Effector CD4-positive, alpha-beta T cell (primary cell): ENCODE measurements around the gene PIK3R3.
A peak's percentile ranks its signal among the peaks of the same experiment; 100 is the strongest.
"Not testable (repeated sequence)": the region's sequence is repeated elsewhere in the genome, so short reads cannot be mapped to it uniquely, and the experiment has no call there.

Source experiments
- DNase-seq: peaks from one replicate; pipeline ENCODE4 v3.0.0-alpha.2; 2020

PIK3R3 gene

GRCh38 chr1:46062651-46063319 is 69.6 kb downstream of the PIK3R3 start:
- no peak for DNase-seq

GRCh38 chr1:46061146-46061545 is 71.3 kb downstream of the PIK3R3 start:
- no peak for DNase-seq

GRCh38 chr1:46058936-46059335 is 73.5 kb downstream of the PIK3R3 start:
- no peak for DNase-seq

DNA sequence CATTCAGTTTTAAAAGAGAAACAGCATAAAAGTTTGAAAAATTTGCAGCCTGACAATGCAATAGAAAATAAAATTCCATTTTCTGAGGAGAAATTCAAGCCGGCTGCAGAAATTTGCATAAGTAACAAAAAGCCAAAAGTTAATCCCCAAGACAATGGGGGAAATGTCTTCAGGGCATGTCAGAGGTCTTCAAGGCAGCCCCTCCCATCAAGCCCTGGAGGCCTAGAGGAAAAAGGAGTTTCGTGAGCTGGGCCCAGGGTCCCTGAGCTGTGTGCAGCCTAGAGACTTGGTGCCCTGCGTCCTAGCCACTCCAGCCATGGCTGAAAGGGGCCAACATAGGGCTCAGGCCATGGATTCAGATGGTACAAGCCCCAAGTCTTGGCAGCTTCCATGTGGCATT is 74.6 kb downstream of the PIK3R3 start:
- DNase-seq, result no peak

DNA sequence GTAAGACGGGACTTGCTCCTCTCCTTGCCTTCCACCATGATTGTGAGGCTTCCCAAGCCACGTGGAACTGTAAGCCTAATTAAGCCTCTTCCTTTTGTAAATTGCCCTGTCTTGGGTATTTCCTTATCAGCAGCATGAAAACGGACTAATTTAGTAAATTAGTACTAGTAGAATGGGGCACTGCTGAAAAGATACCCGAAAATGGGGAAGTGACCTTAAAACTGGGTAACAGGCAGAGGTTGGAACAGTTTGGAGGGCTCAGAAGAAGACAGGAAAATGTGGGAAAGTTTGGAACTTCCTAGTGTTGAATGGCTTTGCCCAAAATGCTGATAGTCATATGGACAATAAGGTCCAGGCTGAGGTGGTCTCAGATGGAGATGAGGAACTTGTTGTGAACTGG is 75.2 kb downstream of the PIK3R3 start:
- not testable (repeated sequence) for DNase-seq

DNA sequence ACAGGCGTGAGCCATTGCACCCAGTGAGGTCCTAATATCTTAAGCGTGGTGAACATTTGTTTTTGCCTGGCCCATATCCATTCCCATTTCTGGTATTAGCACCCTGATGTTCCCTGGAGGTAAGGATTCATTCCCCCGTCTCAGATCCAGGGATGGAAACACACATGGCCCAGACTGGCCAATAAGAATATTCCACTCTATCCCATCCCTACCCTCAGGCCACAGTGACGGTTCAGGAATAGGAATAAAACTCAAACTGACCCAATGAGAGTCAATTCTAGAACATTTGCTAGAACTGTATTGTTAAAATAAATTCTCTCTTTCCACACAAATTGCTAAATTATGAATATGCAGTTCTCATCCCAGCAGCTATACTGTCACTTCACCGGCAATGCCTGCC is 76.1 kb downstream of the PIK3R3 start:
- no peak for DNase-seq

GRCh38 chr1:46053734-46054133 is 78.7 kb downstream of the PIK3R3 start:
- no peak for DNase-seq

DNA sequence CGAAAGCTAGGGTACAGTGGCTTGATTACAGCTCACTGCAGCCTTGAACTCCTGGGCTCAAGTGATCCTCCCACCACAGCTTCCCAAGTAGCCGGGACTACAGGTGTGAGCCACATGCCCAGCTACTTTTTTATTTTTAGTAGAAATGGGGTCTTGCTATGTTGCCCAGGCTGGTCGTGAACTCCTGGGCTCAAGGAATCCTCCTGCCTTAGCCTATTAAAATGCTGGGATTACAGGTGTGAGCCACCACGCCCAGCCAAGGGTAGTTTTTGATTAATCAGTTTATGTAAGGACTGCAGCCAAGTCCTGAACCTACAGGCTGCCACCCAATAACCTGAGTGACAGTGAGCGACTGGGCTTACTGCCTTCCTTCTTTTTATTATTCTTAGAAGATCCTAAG is 88.3 kb downstream of the PIK3R3 start:
- no peak for DNase-seq

- DNase-seq, result no peak
These were observed 88.9 kb downstream of the PIK3R3 start for GRCh38 chr1:46043458-46044017.

- DNase-seq, result no peak
These were observed 90.5 kb downstream of the PIK3R3 start for GRCh38 chr1:46041974-46042373.

DNA sequence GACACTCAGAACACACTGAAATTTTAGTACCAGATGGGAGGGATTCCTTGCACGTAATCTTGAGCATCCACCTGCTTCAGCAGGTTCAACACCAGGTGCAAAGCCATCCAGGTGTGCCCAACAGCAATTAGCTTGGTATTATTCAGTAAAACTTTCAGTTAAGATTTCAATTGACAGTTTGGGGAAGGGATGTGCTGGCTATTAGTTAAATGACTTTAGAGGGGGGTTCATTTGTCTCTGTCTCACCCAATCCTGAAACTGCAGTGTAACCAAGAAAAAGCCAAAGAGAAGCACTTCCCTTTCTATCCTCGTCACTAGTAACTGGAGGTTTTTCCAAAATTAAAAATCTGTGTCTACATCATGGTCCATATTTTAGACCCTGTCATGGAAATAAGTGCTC is 90.9 kb downstream of the PIK3R3 start:
- DNase-seq, result no peak

GRCh38 chr1:46039571-46040052 is 92.8 kb downstream of the PIK3R3 start:
- no peak for DNase-seq

DNA sequence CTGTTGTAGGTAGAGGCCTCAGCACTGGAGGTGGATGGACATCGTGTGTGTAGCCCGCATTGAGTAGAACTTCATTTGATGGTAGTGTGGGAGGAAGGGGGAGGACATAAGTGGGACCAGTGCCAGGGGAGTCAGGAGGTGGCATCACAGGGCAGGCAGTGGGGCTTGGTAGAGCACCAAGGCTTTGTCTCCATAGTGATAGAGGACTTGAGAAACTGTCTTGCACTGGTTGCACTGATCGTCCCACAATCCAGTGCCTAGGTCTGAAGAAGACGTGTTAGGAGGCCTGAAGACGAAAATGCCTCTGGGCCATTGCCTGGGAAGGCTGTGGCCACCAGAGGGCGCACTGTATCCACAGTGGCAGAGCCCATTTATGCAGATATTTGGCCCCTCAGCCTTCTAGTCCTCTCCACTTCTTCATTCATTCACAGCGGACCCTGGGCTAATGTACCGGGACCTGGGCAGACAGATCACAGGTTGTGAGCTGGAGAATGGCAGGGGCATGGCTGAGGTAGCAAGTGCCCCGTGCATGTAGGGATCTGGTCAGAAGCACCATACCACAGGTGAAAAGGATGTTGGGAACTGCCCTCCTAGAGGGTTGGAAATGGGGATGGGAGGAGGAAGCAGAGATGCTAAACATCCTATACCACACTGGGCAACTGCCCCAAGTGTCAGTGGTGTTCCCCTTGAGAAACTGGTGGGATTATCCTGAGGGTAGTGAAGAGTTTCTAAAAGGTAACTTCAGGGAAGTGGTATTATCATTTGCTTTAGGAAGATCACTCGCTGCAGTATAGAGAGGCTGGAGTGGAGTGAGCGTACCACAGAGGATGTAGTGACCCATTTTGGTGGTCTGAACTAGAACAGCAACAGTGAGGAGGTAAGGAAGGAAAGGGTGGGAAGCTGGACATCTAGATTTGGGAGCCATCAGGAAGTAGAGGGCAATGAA is 95.3 kb downstream of the PIK3R3 start:
- peak; percentile 86 for DNase-seq

DNA sequence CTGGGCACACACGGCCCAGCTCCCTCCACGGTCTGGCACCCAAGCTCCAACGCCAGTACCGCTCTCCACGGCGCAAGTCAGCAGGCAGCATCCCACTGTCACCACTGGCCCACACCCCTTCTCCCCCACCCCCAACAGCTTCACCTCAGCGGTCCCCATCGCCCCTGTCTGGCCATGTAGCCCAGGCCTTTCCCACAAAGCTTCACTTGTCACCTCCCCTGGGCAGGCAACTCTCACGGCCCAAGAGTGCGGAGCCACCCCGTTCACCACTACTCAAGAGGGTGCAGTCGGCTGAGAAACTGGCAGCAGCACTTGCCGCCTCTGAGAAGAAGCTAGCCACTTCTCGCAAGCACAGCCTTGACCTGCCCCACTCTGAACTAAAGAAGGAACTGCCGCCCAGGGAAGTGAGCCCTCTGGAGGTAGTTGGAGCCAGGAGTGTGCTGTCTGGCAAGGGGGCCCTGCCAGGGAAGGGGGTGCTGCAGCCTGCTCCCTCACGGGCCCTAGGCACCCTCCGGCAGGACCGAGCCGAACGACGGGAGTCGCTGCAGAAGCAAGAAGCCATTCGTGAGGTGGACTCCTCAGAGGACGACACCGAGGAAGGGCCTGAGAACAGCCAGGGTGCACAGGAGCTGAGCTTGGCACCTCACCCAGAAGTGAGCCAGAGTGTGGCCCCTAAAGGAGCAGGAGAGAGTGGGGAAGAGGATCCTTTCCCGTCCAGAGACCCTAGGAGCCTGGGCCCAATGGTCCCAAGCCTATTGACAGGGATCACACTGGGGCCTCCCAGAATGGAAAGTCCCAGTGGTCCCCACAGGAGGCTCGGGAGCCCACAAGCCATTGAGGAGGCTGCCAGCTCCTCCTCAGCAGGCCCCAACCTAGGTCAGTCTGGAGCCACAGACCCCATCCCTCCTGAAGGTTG is 97.6 kb downstream of the PIK3R3 start:
- no peak for DNase-seq

- no peak for DNase-seq
These were observed 101.4 kb downstream of the PIK3R3 start for GRCh38 chr1:46030876-46031660.

DNA sequence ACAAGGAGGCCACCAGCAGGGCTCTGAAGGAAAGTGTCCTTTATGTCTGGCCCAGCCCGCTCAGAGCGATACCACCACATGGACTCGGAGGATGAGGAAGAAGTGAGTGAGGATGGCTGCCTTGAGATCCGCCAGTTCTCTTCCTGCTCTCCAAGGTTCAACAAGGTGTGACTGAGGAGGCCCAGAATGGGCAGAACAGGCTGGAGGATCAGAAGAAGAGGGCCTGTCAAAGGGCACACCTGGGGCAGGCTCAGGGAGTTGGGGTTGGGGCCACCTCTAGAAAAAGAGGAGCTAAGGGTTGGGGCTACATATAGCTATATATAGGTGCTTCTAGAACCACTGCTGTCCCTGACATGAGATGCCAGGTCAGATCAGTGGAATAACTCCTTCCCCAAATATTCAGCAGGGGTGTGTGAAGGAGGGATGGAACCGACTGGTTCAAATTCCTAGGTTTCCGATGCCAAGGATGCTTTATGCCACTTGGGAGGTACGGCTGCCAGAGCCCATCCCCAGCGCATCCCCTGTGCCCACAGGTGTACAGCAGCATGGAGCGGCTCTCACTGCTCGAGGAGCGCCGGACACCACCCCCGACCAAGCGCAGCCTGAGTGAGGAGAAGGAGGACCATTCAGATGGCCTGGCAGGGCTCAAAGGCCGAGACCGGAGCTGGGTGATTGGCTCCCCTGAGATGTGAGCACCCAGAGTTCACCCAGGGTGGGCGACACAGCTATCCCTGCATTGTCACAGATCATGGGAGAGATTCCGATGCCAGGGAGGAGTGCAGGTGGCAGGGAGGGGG is 102.2 kb downstream of the PIK3R3 start:
- DNase-seq, result no peak

GRCh38 chr1:46027788-46028573 is 104.4 kb downstream of the PIK3R3 start:
- no peak for DNase-seq

DNA sequence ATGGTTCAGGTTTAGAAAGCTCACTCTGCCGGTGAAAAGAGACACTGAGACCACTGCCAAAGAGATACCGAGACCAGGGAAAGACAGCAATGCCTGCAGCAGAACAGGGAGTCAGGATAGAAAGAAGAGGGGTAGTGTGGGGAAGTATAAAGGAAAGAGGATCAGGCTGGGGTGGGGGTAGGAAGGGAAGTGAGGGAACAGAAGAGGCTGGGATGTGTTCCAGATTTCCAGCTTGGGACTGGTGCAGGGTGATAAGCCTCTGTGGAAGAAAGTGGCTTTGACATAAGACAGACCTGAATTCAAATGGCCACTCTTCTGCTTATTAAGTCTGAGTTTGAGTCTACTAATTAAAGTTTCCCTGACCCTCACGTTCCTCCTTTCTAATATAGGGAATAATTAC is 105.9 kb downstream of the PIK3R3 start:
- no peak for DNase-seq

GRCh38 chr1:46021046-46021996 is 111.1 kb downstream of the PIK3R3 start:
- no peak for DNase-seq
